HepG2 (cell line): ENCODE measurements around the gene TTC4. TPM values are rescaled to one million over a fixed set of nuclear protein-coding genes. Genes with fewer than 3 reads are reported as not detected.

ENCODE experiments used
- AGO2 ChIP-seq: fragments of 200-400 bp; formaldehyde crosslinking; optimal IDR thresholded peaks from 2 replicates; pipeline ENCODE3; 2017; ENCODE audit warnings: mild to moderate bottlenecking, low read depth, low read length, moderate library complexity
- CENPBD1 ChIP-seq: sonication (generic); formaldehyde crosslinking; IDR thresholded peaks from 2 replicates; pipeline ENCODE4 v1.8.0; 2022; ENCODE audit warnings: missing genetic modification reagents, low read depth, mild to moderate bottlenecking, borderline replicate concordance
- CHD4 ChIP-seq: fragments of 200-600 bp; sonication (generic); IDR thresholded peaks from 2 replicates; pipeline ENCODE4 v1.7.0; 2017; ENCODE audit warnings: mild to moderate bottlenecking, low read length, borderline replicate concordance
- EP300 ChIP-seq, 3 experiments: sonication (generic) in 1 of 3; formaldehyde crosslinking in 1 of 3; IDR thresholded peaks; 2 replicates each; pipeline versions ENCODE4 v1.5.1 to v1.6.1; 2011 to 2020; ENCODE audit warnings: low read depth in 2 of 3, low read length in 2 of 3, borderline replicate concordance in 1 of 3, improper control_type of control experiment in 1 of 3, mild to moderate bottlenecking in 1 of 3, missing genetic modification reagents in 1 of 3, moderate library complexity in 1 of 3
- ETV5 ChIP-seq: IDR thresholded peaks from 2 replicates; pipeline ENCODE4 v1.6.1; 2018; ENCODE audit warnings: missing biosample characterization, missing genetic modification reagents, inconsistent platforms, borderline replicate concordance
- FOSL2 ChIP-seq: sonication (generic); formaldehyde crosslinking; IDR thresholded peaks from 2 replicates; pipeline ENCODE4 v1.4.0; 2020; ENCODE audit warnings: missing genetic modification reagents
- HNF1B ChIP-seq: sonication (generic); formaldehyde crosslinking; IDR thresholded peaks from 2 replicates; pipeline ENCODE4 v1.5.1; 2020; ENCODE audit warnings: mild to moderate bottlenecking, moderate library complexity, missing genetic modification reagents
- RARA ChIP-seq: IDR thresholded peaks from 2 replicates; pipeline ENCODE4 v1.6.1; 2016; ENCODE audit warnings: missing genetic modification reagents, missing compliant biosample characterization
- RXRB ChIP-seq: IDR thresholded peaks from 2 replicates; pipeline ENCODE4 v1.6.1; 2016; ENCODE audit warnings: borderline replicate concordance, missing genetic modification reagents, missing compliant biosample characterization
- TRAFD1 ChIP-seq: sonication (generic); formaldehyde crosslinking; IDR thresholded peaks from 2 replicates; pipeline ENCODE4 v1.5.1; 2020; ENCODE audit warnings: missing genetic modification reagents, mild to moderate bottlenecking, borderline replicate concordance
- ZNF263 ChIP-seq: sonication (generic); formaldehyde crosslinking; IDR thresholded peaks from 2 replicates; pipeline ENCODE4 v1.4.0; 2020; ENCODE audit warnings: missing genetic modification reagents
- ZNF264 ChIP-seq: sonication (generic); formaldehyde crosslinking; IDR thresholded peaks from 2 replicates; pipeline ENCODE4 v1.4.0; 2020; ENCODE audit warnings: missing genetic modification reagents
- ZNF350 ChIP-seq: sonication (generic); formaldehyde crosslinking; IDR thresholded peaks from 2 replicates; pipeline ENCODE4 v1.4.0; 2020; ENCODE audit warnings: mild to moderate bottlenecking, low read depth, missing genetic modification reagents, borderline replicate concordance
- ZNF569 ChIP-seq: sonication (generic); formaldehyde crosslinking; IDR thresholded peaks from 2 replicates; pipeline ENCODE4 v1.5.0; 2020; ENCODE audit warnings: mild to moderate bottlenecking, missing genetic modification reagents, moderate library complexity, borderline replicate concordance
- ZNF773 ChIP-seq: sonication (generic); formaldehyde crosslinking; IDR thresholded peaks from 2 replicates; pipeline ENCODE4 v1.4.0; 2020; ENCODE audit warnings: missing genetic modification reagents, borderline replicate concordance
- polyA plus RNA-seq, 8 experiments: library from polyadenylated mRNA; depleted of rRNA in 3 of 8; stranded (reverse) in 7 of 8; unstranded in 1 of 8; fragments of >200 nt; fragmentation: Illumina TruSeq in 4 of 8; extraction: Trizol in 4 of 8; gene quantifications; 2 replicates each; pipeline versions ENCODE4 v1.2.1 to v1.2.3, GENCODE V29; 2011 to 2016; ENCODE audit warnings: low read depth in 4 of 8, missing spikeins in 1 of 8, mixed read lengths in 1 of 8; ENCODE audit not compliant: insufficient read depth in 1 of 8
- total RNA-seq, 5 experiments: library from RNA; depleted of rRNA; stranded (reverse); fragments of >200 nt; fragmentation: Illumina TruSeq; extraction: Trizol; gene quantifications; 2 replicates each; pipeline ENCODE4 v1.2.3, GENCODE V29; 2016; ENCODE audit warnings: low read depth in 1 of 5
- TF ChIP-seq, protein P1 (sequence below): sonication (generic); formaldehyde crosslinking; IDR thresholded peaks from 2 replicates; pipeline ENCODE4 v1.5.1; 2020; ENCODE audit warnings: mild to moderate bottlenecking, missing genetic modification reagents, borderline replicate concordance

TTC4 gene
- total and polyA plus RNA-seq, 2 of the 13 experiments (the other 11 are each of a cell fraction or from before 2014, with no cell fraction given), result 13.1 to 24.7 TPM

GRCh38 chr1:54764133-54764921, 48.7 kb downstream of the TTC4 start, which contains the start of gene PARS2 (continued):
- TF ChIP-seq CENPBD1 (CRISPR knock-in tag) (0 out of 2 replicates have a peak, but pooled peaks have one; percentile 91), RARA (no peak), ZNF263 (no peak), EP300 (IDR thresholded peaks at IDR 0.05; ENCODE audit: low read depth in 2 of 2, low read length in 2 of 2) (0 out of 4 replicates have a peak, but pooled peaks of 1 of the 2 experiments have one; percentile 20), EP300 (CRISPR knock-in tag; IDR thresholded peaks at IDR 0.05; ENCODE audit: borderline replicate concordance) (no peak), RXRB (peak; percentile 30; the same call in 1 of the 2 replicates), TRAFD1 (CRISPR knock-in tag) (no peak), ZNF350 (CRISPR knock-in tag) (peak; percentile 61; the same call in 1 of the 2 replicates), ETV5 (CRISPR knock-in tag) (peak; percentile 68; the same call in 1 of the 2 replicates), HNF1B (peak; percentile 68; the same call in 1 of the 2 replicates), AGO2 (peak; percentile 55), ZNF264 (no peak), ZNF569 (CRISPR knock-in tag) (no peak), ZNF773 (CRISPR knock-in tag) (no peak), FOSL2 (CRISPR knock-in tag) (peak; percentile 22; the same call in 1 of the 2 replicates), CHD4 (no peak)
- TF ChIP-seq, protein P1, sequence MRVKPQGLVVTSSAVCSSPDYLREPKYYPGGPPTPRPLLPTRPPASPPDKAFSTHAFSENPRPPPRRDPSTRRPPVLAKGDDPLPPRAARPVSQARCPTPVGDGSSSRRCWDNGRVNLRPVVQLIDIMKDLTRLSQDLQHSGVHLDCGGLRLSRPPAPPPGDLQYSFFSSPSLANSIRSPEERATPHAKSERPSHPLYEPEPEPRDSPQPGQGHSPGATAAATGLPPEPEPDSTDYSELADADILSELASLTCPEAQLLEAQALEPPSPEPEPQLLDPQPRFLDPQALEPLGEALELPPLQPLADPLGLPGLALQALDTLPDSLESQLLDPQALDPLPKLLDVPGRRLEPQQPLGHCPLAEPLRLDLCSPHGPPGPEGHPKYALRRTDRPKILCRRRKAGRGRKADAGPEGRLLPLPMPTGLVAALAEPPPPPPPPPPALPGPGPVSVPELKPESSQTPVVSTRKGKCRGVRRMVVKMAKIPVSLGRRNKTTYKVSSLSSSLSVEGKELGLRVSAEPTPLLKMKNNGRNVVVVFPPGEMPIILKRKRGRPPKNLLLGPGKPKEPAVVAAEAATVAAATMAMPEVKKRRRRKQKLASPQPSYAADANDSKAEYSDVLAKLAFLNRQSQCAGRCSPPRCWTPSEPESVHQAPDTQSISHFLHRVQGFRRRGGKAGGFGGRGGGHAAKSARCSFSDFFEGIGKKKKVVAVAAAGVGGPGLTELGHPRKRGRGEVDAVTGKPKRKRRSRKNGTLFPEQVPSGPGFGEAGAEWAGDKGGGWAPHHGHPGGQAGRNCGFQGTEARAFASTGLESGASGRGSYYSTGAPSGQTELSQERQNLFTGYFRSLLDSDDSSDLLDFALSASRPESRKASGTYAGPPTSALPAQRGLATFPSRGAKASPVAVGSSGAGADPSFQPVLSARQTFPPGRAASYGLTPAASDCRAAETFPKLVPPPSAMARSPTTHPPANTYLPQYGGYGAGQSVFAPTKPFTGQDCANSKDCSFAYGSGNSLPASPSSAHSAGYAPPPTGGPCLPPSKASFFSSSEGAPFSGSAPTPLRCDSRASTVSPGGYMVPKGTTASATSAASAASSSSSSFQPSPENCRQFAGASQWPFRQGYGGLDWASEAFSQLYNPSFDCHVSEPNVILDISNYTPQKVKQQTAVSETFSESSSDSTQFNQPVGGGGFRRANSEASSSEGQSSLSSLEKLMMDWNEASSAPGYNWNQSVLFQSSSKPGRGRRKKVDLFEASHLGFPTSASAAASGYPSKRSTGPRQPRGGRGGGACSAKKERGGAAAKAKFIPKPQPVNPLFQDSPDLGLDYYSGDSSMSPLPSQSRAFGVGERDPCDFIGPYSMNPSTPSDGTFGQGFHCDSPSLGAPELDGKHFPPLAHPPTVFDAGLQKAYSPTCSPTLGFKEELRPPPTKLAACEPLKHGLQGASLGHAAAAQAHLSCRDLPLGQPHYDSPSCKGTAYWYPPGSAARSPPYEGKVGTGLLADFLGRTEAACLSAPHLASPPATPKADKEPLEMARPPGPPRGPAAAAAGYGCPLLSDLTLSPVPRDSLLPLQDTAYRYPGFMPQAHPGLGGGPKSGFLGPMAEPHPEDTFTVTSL, result no peak
